ENCODE results near the gene IRGQ.

GRCh38 chr19:43633520-43633919 is 37.6 kb upstream of the IRGQ start:
- no peak for TF ChIP-seq POLR2A (IDR thresholded peaks at IDR 0.05; ENCODE audit: extremely low read depth, insufficient read length)
- TF ChIP-seq CTCF (IDR thresholded peaks at IDR 0.05; ENCODE audit: low read depth, low read length), result no peak
